ENCODE results near the gene CADM1. TPM values are rescaled to one million over a fixed set of nuclear protein-coding genes. Genes with fewer than 3 reads are reported as not detected.

The CADM1 gene
- total and polyA plus RNA-seq, 9 donors, result 6.6 to 61.2 (median 17.2) TPM

DNA sequence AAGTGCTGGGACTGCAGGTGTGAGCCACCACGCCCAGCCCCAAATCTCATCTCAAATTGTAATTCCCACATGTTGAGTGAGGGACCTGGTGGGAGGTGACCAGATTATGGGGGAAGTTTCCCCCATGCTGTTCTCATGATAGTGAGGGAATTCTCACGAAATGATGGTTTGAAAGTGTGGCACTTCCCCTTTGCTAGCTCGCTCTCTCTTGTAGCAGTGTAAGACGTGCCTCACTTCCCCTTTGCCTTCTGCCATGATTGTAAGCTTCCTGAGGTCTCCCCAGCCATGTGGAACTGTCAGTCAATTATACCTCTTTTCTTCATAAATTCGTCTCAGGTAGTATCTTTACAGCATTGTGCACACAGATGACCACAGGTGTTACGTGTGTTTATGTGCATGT, 357.8 kb downstream of the CADM1 start:
- H3K27ac ChIP-seq, result no peak overlapping the region
- H3K4me1 ChIP-seq (ENCODE audit: insufficient read depth), result no peaks in the 10 kb centered on the region
- no peaks in the 10 kb centered on the region for H3K36me3 ChIP-seq
- H3K4me3 ChIP-seq, result no peak overlapping the region
- intact Hi-C loops (cut with DNase I), result no loop called here
- no peaks in the 10 kb centered on the region for H3K9me3 ChIP-seq
- H3K27me3 ChIP-seq, result no peaks in the 10 kb centered on the region
- 84 to 88% (median 85%) methylated on average over 6 of the region's 6 CpGs for WGBS, 3 donors
- no peak for DNase-seq
- no peak for TF ChIP-seq EP300 (IDR thresholded peaks at IDR 0.05)
- no peak for TF ChIP-seq POLR2A (IDR thresholded peaks at IDR 0.05)

DNA sequence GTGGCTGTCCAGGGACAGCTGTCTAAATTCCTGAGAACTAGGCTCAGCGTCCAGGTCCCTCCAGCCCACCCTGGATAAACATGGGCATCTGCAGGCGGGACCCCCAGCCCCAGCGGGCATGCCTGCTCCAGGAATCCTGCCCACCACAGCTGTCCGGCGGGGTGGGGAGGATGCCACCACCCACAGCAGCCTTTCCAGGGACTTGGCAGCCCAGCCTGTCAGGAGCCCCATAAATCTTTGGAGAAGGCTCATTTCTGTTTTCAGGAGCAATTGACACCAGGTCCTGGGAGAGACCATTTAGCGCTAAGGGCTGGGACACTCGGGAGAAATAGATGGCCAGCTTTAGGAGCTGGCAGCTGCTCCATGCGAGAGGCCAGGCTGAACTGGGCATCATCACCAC, 358.9 kb downstream of the CADM1 start:
- TF ChIP-seq CTCF (IDR thresholded peaks at IDR 0.05) (no peak), POLR2A (IDR thresholded peaks at IDR 0.05) (no peak), EP300 (IDR thresholded peaks at IDR 0.05) (no peak)
- Histone ChIP-seq H3K27ac (no peak overlapping the region), H3K4me3 (no peak overlapping the region), H3K9me3 (no peaks in the 10 kb centered on the region), H3K36me3 (no peaks in the 10 kb centered on the region), H3K27me3 (no peaks in the 10 kb centered on the region), H3K4me1 (ENCODE audit: insufficient read depth) (no peaks in the 10 kb centered on the region)
- intact Hi-C loops (cut with DNase I), result no loop called here
- DNase-seq, result no peak
- WGBS, 3 donors, result 71 to 75% (median 74%) methylated on average over 8 of the region's 8 CpGs

- no peaks in the 10 kb centered on the region for H3K27me3 ChIP-seq
- DNase-seq, result no peak
- no peaks in the 10 kb centered on the region for H3K4me1 ChIP-seq (ENCODE audit: insufficient read depth)
- intact Hi-C loops (cut with DNase I), result no loop called here
- TF ChIP-seq EP300 (IDR thresholded peaks at IDR 0.05), result no peak
- no peak for TF ChIP-seq POLR2A (IDR thresholded peaks at IDR 0.05)
- TF ChIP-seq CTCF (IDR thresholded peaks at IDR 0.05), result no peak
- H3K27ac ChIP-seq, result no peak overlapping the region
- H3K36me3 ChIP-seq, result no peaks in the 10 kb centered on the region
- H3K4me3 ChIP-seq, result no peak overlapping the region
- H3K9me3 ChIP-seq, result no peaks in the 10 kb centered on the region
- WGBS, 3 donors, result 54 to 60% (median 60%) methylated on average over 7 of the region's 7 CpGs
These were observed 359.3 kb downstream of the CADM1 start for GRCh38 chr11:115144914-115145313.

DNA sequence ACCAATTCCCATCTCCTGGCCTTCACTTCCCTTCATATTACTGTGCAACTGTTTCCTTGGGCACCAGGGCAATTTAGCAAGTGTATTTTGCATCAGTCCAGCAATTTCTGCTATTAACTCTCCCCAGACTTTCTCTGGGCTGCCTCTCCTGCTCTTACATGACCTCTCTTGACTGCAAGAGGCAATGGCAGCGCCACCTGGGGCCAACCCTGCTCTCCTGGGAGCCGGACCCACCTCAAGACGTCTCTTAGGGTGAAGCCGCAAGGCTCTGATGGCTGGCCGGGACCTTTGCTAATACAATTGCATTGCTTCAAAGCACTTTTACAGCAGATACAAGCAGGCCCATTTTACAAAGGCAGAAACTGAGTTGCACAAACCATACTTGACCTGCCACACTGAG, 360.2 kb downstream of the CADM1 start:
- H3K36me3 ChIP-seq, result no peaks in the 10 kb centered on the region
- intact Hi-C loops (cut with DNase I), result no loop called here
- no peaks in the 10 kb centered on the region for H3K27me3 ChIP-seq
- no peak for DNase-seq
- no peaks in the 10 kb centered on the region for H3K4me1 ChIP-seq (ENCODE audit: insufficient read depth)
- TF ChIP-seq CTCF (IDR thresholded peaks at IDR 0.05) (no peak), POLR2A (IDR thresholded peaks at IDR 0.05) (no peak), EP300 (IDR thresholded peaks at IDR 0.05) (no peak)
- no peaks in the 10 kb centered on the region for H3K9me3 ChIP-seq
- no peak overlapping the region for H3K27ac ChIP-seq
- H3K4me3 ChIP-seq, result no peak overlapping the region
- WGBS, 3 donors, result 89 to 94% (median 92%) methylated on average over 5 of the region's 5 CpGs

GRCh38 chr11:115141231-115142114, 362.7 kb downstream of the CADM1 start:
- WGBS, 3 donors, result 84 to 88% (median 87%) methylated on average over 13 of the region's 13 CpGs
- TF ChIP-seq EP300 (IDR thresholded peaks at IDR 0.05), result no peak
- TF ChIP-seq POLR2A (IDR thresholded peaks at IDR 0.05), result no peak
- no peak for TF ChIP-seq CTCF (IDR thresholded peaks at IDR 0.05)
- no peaks in the 10 kb centered on the region for H3K36me3 ChIP-seq
- H3K27ac ChIP-seq, result no peak overlapping the region
- no peaks in the 10 kb centered on the region for H3K9me3 ChIP-seq
- intact Hi-C loops (cut with DNase I), result no loop called here
- H3K4me1 ChIP-seq (ENCODE audit: insufficient read depth), result no peaks in the 10 kb centered on the region
- DNase-seq, result no peak
- no peaks in the 10 kb centered on the region for H3K27me3 ChIP-seq
- no peak overlapping the region for H3K4me3 ChIP-seq
